Neural progenitor cell (in vitro differentiated cells): ENCODE measurements around the gene DDAH2. TPM values are rescaled to one million over a fixed set of nuclear protein-coding genes. Genes with fewer than 3 reads are reported as not detected.

Source experiments
- DNase-seq: peaks from one replicate; pipeline ENCODE4 v3.0.0-alpha.2; 2016; ENCODE audit warnings: low spot score
- H2AFZ ChIP-seq: fragments of 200-600 bp; sonication (generic); replicated peaks from 2 replicates; pipeline ENCODE4 v1.6.1; 2016; ENCODE audit warnings: antibody characterized with exemption
- H3F3A ChIP-seq: fragments of 200-600 bp; sonication (generic); 2 replicates; pipeline ENCODE4 v1.6.1; 2016; ENCODE audit warnings: antibody characterized with exemption, low read depth
- H3K27ac ChIP-seq: fragments of 200-600 bp; sonication (generic); 2 replicates; pipeline ENCODE4 v1.5.1; 2016; ENCODE audit warnings: mild to moderate bottlenecking
- H3K27me3 ChIP-seq: fragments of 200-600 bp; sonication (generic); 2 replicates; pipeline ENCODE4 v1.6.1; 2016; ENCODE audit warnings: mild to moderate bottlenecking, moderate library complexity
- H3K36me3 ChIP-seq: fragments of 200-600 bp; sonication (generic); 2 replicates; pipeline ENCODE4 v1.5.1; 2016
- H3K4me1 ChIP-seq: fragments of 200-600 bp; sonication (generic); 2 replicates; pipeline ENCODE4 v1.6.1; 2016; ENCODE audit warnings: mixed run types
- H3K4me2 ChIP-seq: fragments of 200-600 bp; sonication (generic); 2 replicates; pipeline ENCODE4 v1.6.1; 2016
- H3K4me3 ChIP-seq: fragments of 200-600 bp; sonication (generic); 2 replicates; pipeline ENCODE4 v1.5.1; 2016
- H3K79me2 ChIP-seq: fragments of 200-600 bp; sonication (generic); 2 replicates; pipeline ENCODE4 v1.6.1; 2016; ENCODE audit warnings: low read depth
- H3K9ac ChIP-seq: fragments of 200-600 bp; sonication (generic); 2 replicates; pipeline ENCODE4 v1.6.1; 2016
- H3K9me3 ChIP-seq: fragments of 200-600 bp; sonication (generic); 2 replicates; pipeline ENCODE4 v1.5.1; 2016; ENCODE audit warnings: low read depth
- H4K20me1 ChIP-seq: fragments of 200-600 bp; sonication (generic); 2 replicates; pipeline ENCODE4 v1.6.1; 2016; ENCODE audit warnings: low read depth
- H3K27ac Mint-ChIP-seq: 3 replicates; pipeline ENCODE4 v1.8.0; 2021; ENCODE audit warnings: mixed read lengths
- H3K27me3 Mint-ChIP-seq: 2 replicates; pipeline ENCODE4 v1.8.0; 2022; ENCODE audit warnings: low read depth, mild to moderate bottlenecking, inconsistent platforms, moderate library complexity, mixed read lengths; ENCODE audit not compliant: insufficient read depth
- H3K36me3 Mint-ChIP-seq: 3 replicates; pipeline ENCODE4 v1.8.0; 2021; ENCODE audit warnings: mixed read lengths
- H3K4me1 Mint-ChIP-seq: 3 replicates; pipeline ENCODE4 v1.8.0; 2021; ENCODE audit warnings: mixed read lengths
- H3K4me3 Mint-ChIP-seq: 3 replicates; pipeline ENCODE4 v1.8.0; 2021; ENCODE audit warnings: mild to moderate bottlenecking, moderate library complexity, mixed read lengths
- H3K9me3 Mint-ChIP-seq: 3 replicates; pipeline ENCODE4 v1.8.0; 2020; ENCODE audit warnings: mixed read lengths
- EZH2 ChIP-seq: fragments of 200-600 bp; sonication (generic); IDR thresholded peaks from 2 replicates; pipeline ENCODE4 v1.6.1; 2017; ENCODE audit warnings: antibody characterized with exemption, mild to moderate bottlenecking, moderate library complexity
- EZH2phosphoT487 ChIP-seq: fragments of 200-600 bp; sonication (generic); IDR thresholded peaks from 2 replicates; pipeline ENCODE4 v1.6.1; 2017; ENCODE audit warnings: antibody characterized with exemption
- total RNA-seq: library from RNA; depleted of rRNA; stranded (reverse); fragments of >200 nt; gene quantifications from 2 replicates; pipeline ENCODE4 v1.2.3, GENCODE V29; 2015; ENCODE audit warnings: low replicate concordance
- TF ChIP-seq, protein P1 (sequence below): fragments of 200-600 bp; sonication (generic); IDR thresholded peaks from 2 replicates; pipeline ENCODE4 v1.5.1; 2017; ENCODE audit warnings: antibody characterized with exemption, mild to moderate bottlenecking

The DDAH2 gene
- total RNA-seq, 1 donor from 2014 or later = 94.3 TPM

DNA sequence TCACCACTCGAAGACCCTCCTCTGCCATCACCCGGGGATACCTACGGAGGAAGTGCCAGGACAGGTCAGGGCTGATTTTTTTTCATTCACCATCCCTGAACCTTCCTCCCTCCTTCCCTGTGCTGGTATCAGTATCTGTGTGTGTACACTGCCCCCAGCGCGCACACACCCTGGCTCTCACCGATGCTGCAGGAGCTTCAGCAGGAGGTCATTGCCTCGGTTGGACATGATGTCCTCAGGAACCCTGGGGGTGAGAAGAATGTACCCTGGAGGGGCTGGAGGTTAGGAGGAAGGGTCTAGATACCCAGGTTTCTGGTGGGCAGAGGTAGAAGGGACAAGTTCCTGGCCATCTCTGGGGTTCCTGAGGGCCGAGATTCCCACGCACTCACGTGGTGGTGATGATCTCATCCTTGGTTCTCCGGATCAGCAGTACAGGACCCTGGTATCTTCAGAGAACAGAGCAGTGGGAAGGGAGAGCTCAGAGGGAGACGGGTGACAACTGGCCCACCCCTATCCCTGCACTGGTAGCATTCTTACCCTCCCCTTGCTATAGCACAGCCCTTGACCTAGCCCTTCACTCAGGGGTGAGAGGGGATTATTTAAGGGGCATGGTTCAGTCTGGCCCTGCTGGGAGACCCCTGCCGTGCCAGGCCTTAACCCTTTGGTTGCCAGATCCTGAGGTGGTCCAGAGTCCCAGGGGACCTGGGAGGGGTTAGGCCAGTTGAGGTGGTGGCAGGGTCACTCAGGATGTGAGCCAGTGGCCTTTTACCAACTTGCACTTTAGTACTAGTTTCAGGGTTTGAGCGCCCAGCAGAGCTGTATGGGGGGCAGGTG is 41.0 kb downstream of the DDAH2 start:
- Mint-ChIP-seq H3K27me3 (peaks cover 2% of the 10 kb centered on the region), H3K4me3 (no peak overlapping the region), H3K27ac (peak overlapping the region; percentile 57), H3K9me3 (no peaks in the 10 kb centered on the region), H3K4me1 (peaks cover 11% of the 10 kb centered on the region), H3K36me3 (peaks cover 38% of the 10 kb centered on the region)
- H3K79me2 ChIP-seq = no peaks in the 10 kb centered on the region
- TF ChIP-seq, protein P1, sequence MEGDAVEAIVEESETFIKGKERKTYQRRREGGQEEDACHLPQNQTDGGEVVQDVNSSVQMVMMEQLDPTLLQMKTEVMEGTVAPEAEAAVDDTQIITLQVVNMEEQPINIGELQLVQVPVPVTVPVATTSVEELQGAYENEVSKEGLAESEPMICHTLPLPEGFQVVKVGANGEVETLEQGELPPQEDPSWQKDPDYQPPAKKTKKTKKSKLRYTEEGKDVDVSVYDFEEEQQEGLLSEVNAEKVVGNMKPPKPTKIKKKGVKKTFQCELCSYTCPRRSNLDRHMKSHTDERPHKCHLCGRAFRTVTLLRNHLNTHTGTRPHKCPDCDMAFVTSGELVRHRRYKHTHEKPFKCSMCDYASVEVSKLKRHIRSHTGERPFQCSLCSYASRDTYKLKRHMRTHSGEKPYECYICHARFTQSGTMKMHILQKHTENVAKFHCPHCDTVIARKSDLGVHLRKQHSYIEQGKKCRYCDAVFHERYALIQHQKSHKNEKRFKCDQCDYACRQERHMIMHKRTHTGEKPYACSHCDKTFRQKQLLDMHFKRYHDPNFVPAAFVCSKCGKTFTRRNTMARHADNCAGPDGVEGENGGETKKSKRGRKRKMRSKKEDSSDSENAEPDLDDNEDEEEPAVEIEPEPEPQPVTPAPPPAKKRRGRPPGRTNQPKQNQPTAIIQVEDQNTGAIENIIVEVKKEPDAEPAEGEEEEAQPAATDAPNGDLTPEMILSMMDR = no peak
- no peak for TF ChIP-seq EZH2
- no peaks in the 10 kb centered on the region for H3K27me3 ChIP-seq
- H3F3A ChIP-seq = peaks cover 18% of the 10 kb centered on the region
- H2AFZ ChIP-seq = no peak overlapping the region
- no peak for DNase-seq
- H3K9me3 ChIP-seq = no peaks in the 10 kb centered on the region
- H3K4me1 ChIP-seq = peaks cover 3% of the 10 kb centered on the region
- H3K27ac ChIP-seq = no peak overlapping the region
- no peak overlapping the region for H3K9ac ChIP-seq
- H3K36me3 ChIP-seq = no peaks in the 10 kb centered on the region
- no peak overlapping the region for H3K4me2 ChIP-seq
- H4K20me1 ChIP-seq = peaks cover 8% of the 10 kb centered on the region
- H3K4me3 ChIP-seq = no peak overlapping the region

DNA sequence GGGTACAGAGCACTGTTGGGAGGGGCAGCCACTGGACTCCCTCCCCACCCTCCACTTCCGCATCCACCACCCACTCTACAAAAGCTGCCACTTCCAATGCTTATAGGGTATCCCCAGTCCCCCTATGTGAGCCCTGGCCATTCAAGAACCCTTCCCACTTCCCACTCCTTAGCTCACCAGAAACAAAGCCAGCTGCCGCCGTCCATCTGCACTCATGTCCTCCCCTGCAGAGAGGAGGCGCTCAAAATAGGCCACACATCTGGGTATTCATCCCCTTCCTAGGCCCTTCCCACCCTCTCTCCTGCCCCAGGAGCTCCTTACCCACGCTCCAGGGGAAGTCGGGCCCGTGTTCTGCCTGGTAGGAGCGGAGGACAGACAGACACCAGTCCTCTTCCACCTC is 41.8 kb downstream of the DDAH2 start:
- Mint-ChIP-seq H3K4me3 (no peak overlapping the region), H3K4me1 (peaks cover 14% of the 10 kb centered on the region), H3K9me3 (no peaks in the 10 kb centered on the region), H3K27me3 (peaks cover 2% of the 10 kb centered on the region), H3K27ac (no peak overlapping the region), H3K36me3 (peaks cover 36% of the 10 kb centered on the region)
- Histone ChIP-seq H3K36me3 (no peaks in the 10 kb centered on the region), H4K20me1 (peaks cover 8% of the 10 kb centered on the region), H2AFZ (no peak overlapping the region), H3K27ac (no peak overlapping the region), H3K79me2 (no peaks in the 10 kb centered on the region), H3K4me3 (no peak overlapping the region), H3K27me3 (peaks cover 5% of the 10 kb centered on the region), H3K9ac (no peak overlapping the region), H3K4me2 (no peak overlapping the region), H3K9me3 (no peaks in the 10 kb centered on the region), H3K4me1 (peaks cover 3% of the 10 kb centered on the region), H3F3A (peaks cover 25% of the 10 kb centered on the region)
- DNase-seq = no peak
- TF ChIP-seq EZH2 (no peak), EZH2phosphoT487 (no peak)
- TF ChIP-seq, protein P1 = no peak

DNA sequence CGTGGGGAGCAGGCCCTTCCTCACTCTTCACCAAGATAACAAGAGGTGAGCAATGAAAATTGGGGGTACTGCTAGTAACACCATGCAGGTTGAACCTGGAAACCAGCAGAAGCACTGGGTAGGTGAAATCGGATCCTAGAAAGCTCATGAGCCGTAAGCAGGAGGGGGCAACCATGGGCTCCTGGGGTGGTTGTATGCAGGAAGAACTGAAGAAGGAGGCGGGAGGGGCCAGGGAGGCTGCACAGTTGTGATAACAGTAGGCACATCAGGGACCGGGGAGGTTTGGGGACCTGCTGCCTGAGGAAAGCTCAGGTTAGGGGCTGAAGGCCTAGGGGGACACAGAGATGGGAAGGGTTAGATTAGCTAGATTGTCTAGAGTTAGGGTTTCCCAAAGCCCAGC is 42.6 kb downstream of the DDAH2 start:
- H3K36me3 ChIP-seq = no peaks in the 10 kb centered on the region
- Mint-ChIP-seq H3K27ac (no peak overlapping the region), H3K4me3 (no peak overlapping the region), H3K36me3 (peaks cover 36% of the 10 kb centered on the region), H3K9me3 (no peaks in the 10 kb centered on the region), H3K4me1 (peaks cover 21% of the 10 kb centered on the region), H3K27me3 (peaks cover 7% of the 10 kb centered on the region)
- H3K4me2 ChIP-seq = no peak overlapping the region
- DNase-seq = no peak
- H2AFZ ChIP-seq = no peak overlapping the region
- H4K20me1 ChIP-seq = peaks cover 8% of the 10 kb centered on the region
- H3K79me2 ChIP-seq = no peaks in the 10 kb centered on the region
- H3F3A ChIP-seq = peaks cover 34% of the 10 kb centered on the region
- H3K9me3 ChIP-seq = no peaks in the 10 kb centered on the region
- H3K4me3 ChIP-seq = no peak overlapping the region
- H3K27ac ChIP-seq = no peak overlapping the region
- TF ChIP-seq, protein P1 = no peak
- TF ChIP-seq EZH2 (no peak), EZH2phosphoT487 (no peak)
- H3K9ac ChIP-seq = no peak overlapping the region
- H3K4me1 ChIP-seq = peaks cover 6% of the 10 kb centered on the region
- H3K27me3 ChIP-seq = peaks cover 14% of the 10 kb centered on the region
